K562 treated with DMSO at 1 percent for 24 hours (cell line): ENCODE data around the gene PCDHGA10. TPM values are rescaled to one million over a fixed set of nuclear protein-coding genes. Genes with fewer than 3 reads are reported as not detected.

Source experiments
- total RNA-seq: library from RNA; unstranded; fragments of 300-600 nt; gene quantifications from 2 replicates; pipeline ENCODE4 v1.2.3, GENCODE V29; 2022; ENCODE audit warnings: low read depth; ENCODE audit not compliant: insufficient read depth

Gene PCDHGA10
- 0.07 TPM in 1 of 2 replicates, not detected in the other for total RNA-seq

DNA sequence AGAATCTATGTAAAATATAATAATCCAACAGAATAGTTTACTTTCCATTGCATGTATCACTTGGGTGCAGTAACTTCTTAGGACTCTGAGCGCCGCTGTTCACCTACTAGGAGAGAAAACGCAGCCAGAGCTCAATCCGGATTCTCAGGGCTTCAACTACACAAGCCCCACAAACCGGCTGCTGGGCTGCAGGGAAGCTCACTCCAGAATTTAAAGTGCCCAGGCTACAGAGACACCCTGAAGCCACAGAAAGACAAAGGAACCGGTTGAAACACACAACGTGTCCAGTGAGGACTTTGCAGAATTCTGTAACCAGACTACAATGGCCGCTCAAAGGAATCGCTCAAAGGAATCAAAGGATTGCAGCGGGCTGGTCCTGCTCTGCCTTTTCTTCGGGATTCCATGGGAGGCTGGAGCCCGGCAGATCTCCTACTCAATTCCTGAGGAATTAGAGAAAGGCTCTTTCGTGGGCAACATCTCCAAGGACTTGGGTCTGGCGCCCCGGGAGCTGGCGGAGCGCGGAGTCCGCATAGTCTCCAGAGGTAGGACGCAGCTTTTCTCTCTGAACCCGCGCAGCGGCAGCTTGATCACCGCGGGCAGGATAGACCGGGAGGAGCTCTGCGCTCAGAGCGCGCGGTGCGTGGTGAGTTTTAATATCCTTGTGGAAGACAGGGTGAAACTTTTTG is at the start of gene PCDHGA10:
TSS of gene PCDHGA10 (plus strand) at position 134 of the 686 bp plus-strand sequence. CDS start at position 323, 189 bp downstream.

GRCh38 chr5:141363952-141364660 is 48.7 kb upstream of the PCDHGA10 start, which contains the start of gene PCDHGA5:
PCDHGA5 (plus strand) TSS chr5:141364162; CDS start chr5:141364331, 169 bp downstream.

DNA sequence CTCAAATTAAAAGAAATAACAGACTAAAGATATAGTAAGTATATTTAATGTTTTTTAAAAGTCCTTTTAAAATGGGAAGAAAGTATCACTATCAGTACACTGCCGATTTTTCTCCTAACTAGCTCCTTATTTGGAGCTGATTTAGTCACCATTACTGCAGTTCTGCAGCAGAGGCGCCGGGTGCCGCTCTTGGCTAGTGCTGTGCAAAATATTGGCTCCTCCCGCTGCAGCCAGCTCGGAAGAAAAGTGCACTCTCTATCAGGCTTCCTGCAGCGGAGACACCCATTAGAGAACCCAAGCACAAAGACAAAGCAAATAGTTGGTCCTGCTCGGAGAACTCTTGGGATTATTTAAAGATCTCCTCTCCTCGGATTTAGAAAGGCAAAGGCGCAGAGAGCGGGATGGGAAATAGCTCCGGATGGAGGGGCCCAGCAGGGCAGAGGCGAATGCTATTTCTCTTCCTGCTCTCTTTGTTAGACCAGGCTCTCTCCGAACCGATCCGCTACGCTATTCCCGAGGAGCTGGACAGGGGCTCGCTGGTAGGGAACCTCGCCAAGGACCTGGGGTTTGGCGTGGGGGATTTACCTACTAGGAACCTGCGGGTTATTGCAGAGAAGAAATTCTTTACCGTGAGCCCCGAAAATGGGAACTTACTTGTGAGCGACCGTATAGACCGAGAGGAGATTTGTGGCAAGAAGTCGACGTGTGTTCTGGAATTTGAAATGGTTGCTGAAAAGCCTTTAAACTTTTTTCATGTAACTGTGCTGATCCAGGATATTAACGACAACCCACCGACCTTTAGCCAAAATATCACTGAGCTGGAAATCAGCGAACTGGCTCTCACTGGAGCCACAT is 42.6 kb upstream of the PCDHGA10 start, which contains the start of gene PCDHGB3:
TSS of gene PCDHGB3 (plus strand) at position 249 of the 855 bp plus-strand sequence. CDS start at position 402, 153 bp downstream.

GRCh38 chr5:141373673-141374317 is 39.0 kb upstream of the PCDHGA10 start, which contains the start of gene PCDHGA6:
PCDHGA6 (plus strand) TSS chr5:141373891; CDS start chr5:141374084, 193 bp downstream.

GRCh38 chr5:141382469-141383294 is 30.1 kb upstream of the PCDHGA10 start, which contains the start of gene PCDHGA7:
PCDHGA7 (plus strand) TSS chr5:141382742; CDS start chr5:141382900, 158 bp downstream.

GRCh38 chr5:141387557-141388311 is 25.1 kb upstream of the PCDHGA10 start, which contains the start of gene PCDHGB4:
PCDHGB4 (plus strand) TSS chr5:141387698; CDS start chr5:141387885, 187 bp downstream.

GRCh38 chr5:141392429-141393198 is 20.2 kb upstream of the PCDHGA10 start, which contains the start of gene PCDHGA8:
PCDHGA8 (plus strand) TSS chr5:141392633; CDS start chr5:141392814, 181 bp downstream.

DNA sequence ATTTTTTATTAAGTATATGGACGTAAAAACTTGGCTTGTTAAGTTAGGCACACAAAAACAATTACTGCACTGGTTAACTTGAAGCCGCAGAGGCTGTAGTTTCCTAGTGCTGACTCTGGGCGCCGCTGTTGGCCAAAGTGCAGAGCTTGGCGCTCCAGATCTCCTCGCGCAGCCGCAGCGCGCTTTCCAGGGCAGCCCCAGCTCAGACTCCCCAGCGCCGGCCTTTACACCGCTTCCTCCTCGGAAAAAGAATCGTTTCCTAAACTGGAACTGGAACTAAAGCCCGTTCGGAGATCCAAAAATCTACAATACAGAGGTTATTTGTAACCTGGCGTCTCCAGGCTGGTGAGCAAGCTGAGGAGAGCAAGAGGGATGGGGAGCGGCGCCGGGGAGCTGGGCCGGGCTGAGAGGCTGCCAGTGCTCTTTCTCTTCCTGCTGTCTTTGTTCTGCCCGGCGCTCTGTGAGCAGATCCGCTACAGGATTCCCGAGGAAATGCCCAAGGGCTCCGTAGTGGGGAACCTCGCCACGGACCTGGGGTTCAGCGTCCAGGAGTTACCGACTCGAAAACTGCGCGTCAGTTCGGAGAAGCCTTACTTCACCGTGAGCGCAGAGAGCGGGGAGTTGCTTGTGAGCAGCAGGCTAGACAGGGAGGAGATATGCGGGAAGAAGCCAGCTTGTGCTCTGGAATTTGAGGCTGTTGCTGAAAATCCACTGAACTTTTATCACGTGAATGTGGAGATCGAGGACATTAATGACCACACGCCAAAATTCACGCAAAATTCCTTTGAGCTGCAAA is 14.8 kb upstream of the PCDHGA10 start, which contains the start of gene PCDHGB5:
TSS of gene PCDHGB5 (plus strand) at position 192 of the 796 bp plus-strand sequence. CDS start at position 373, 181 bp downstream.

DNA sequence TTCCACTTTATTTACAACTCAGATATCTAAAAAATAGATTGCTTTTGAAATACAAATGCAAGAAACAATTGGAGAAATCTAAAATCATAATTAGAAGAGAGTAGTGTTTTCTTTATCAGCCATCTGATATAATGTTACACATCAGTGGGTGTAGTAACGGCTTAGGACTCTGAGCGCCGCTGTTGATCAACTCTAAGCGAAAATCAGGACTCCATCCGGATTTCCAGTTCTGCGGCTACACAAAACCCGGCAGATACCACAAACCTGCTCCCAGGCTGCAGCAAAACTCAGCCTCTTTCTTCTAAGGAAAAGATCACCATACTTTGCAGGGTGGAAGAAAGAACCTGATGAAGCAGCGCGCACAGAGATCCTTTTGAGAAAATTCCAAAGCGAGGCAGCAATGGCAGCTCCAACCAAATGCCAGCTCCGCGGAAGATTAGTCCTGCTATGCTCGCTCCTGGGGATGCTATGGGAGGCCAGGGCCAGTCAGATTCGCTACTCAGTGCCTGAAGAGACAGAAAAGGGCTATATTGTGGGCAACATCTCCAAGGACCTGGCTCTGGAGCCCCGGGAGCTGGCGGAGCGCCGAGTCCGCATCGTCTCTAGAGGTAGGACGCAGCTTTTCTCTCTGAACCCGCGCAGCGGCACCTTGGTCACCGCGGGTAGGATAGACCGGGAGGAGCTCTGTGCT is 10.1 kb upstream of the PCDHGA10 start, which contains the start of gene PCDHGA9:
TSS of gene PCDHGA9 (plus strand) at position 226 of the 691 bp plus-strand sequence. CDS start at position 401, 175 bp downstream.

DNA sequence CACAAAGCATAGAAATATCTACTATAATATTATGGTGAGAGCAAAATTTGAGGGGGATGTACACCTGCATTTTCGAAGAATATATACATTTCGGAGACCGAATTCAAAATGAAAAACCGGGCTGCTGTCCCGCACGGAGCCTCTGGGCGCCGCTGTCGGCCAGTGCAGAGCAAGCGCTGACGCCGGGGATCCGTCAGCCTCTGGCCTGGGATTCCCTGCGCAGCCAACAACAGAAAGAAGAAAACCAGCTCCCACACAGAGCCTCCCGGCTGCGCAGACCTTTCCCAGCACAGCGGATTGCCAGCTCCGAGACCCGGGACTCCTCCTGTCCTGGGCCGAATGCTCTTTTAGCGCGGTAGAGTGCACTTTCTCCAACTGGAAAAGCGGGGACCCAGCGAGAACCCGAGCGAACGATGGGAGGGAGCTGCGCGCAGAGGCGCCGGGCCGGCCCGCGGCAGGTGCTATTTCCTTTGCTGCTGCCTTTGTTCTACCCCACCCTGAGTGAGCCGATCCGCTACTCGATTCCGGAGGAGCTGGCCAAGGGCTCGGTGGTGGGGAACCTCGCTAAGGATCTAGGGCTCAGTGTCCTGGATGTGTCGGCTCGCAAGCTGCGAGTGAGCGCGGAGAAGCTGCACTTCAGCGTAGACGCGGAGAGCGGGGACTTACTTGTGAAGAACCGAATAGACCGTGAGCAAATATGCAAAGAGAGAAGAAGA is 4.8 kb upstream of the PCDHGA10 start, which contains the start of gene PCDHGB6:
TSS of gene PCDHGB6 (plus strand) at position 232 of the 716 bp plus-strand sequence. CDS start at position 414, 182 bp downstream.

DNA sequence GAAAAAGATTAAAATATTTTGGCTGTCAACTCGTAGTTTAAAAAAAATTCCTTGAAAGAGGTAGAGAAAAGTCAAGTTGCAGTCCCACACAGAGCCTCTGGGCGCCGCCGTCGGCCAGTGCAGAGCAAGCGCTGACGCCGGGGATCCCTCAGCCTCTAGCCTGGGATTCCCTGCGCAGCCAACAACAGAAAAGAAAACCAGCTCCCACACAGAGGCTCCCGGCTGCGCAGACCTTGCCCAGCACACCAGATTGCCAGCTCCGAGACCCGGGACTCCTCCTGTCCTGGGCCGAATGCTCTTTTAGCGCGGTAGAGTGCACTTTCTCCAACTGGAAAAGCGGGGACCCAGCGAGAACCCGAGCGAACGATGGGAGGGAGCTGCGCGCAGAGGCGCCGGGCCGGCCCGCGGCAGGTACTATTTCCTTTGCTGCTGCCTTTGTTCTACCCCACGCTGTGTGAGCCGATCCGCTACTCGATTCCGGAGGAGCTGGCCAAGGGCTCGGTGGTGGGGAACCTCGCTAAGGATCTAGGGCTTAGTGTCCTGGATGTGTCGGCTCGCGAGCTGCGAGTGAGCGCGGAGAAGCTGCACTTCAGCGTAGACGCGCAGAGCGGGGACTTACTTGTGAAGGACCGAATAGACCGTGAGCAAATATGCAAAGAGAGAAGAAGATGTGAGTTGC is 4.8 kb downstream of the PCDHGA10 start, which contains the start of gene PCDHGB7:
TSS of gene PCDHGB7 (plus strand) at position 184 of the 679 bp plus-strand sequence. CDS start at position 367, 183 bp downstream.

GRCh38 chr5:141420855-141421488 is 8.2 kb downstream of the PCDHGA10 start, which contains the start of gene PCDHGA11:
PCDHGA11 (plus strand) TSS chr5:141421051; CDS start chr5:141421228, 177 bp downstream.

DNA sequence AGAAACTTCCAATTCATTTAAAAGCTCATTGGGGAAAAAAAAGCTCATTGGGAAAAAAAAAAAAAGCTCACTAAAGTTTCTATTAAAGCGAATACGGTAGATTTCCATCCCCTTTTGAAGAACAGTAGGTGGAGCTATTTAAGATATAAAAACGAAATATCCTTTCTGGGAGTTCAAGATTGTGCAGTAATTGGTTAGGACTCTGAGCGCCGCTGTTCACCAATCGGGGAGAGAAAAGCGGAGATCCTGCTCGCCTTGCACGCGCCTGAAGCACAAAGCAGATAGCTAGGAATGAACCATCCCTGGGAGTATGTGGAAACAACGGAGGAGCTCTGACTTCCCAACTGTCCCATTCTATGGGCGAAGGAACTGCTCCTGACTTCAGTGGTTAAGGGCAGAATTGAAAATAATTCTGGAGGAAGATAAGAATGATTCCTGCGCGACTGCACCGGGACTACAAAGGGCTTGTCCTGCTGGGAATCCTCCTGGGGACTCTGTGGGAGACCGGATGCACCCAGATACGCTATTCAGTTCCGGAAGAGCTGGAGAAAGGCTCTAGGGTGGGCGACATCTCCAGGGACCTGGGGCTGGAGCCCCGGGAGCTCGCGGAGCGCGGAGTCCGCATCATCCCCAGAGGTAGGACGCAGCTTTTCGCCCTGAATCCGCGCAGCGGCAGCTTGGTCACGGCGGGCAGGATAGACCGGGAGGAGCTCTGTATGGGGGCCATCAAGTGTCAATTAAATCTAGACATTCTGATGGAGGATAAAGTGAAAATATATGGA is 17.7 kb downstream of the PCDHGA10 start, which contains the start of gene PCDHGA12:
TSS of gene PCDHGA12 (plus strand) at position 176 of the 782 bp plus-strand sequence. CDS start at position 429, 253 bp downstream.

